ENCODE data around the gene SLC8A2.

DNA sequence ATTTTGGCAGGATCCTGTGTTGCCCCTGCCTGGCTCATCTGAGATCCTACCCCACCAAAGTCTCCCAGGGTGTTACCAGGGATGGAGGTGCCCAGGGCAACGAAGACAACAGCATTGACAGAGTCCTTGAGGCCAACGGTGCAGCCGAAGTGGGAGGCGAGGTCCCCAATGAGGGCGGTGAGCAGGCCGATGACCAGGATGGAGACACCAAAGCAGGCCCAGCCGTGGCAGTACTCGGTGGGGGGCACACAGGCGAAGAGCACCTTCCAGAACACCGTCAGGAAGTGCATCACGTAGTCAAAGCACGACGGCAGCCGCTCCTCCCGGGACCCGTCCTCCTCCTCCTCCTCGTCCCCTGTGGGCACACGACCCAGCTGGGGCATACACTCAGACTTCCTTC is 39.6 kb downstream of the SLC8A2 start:
- TF ChIP-seq, protein P1, sequence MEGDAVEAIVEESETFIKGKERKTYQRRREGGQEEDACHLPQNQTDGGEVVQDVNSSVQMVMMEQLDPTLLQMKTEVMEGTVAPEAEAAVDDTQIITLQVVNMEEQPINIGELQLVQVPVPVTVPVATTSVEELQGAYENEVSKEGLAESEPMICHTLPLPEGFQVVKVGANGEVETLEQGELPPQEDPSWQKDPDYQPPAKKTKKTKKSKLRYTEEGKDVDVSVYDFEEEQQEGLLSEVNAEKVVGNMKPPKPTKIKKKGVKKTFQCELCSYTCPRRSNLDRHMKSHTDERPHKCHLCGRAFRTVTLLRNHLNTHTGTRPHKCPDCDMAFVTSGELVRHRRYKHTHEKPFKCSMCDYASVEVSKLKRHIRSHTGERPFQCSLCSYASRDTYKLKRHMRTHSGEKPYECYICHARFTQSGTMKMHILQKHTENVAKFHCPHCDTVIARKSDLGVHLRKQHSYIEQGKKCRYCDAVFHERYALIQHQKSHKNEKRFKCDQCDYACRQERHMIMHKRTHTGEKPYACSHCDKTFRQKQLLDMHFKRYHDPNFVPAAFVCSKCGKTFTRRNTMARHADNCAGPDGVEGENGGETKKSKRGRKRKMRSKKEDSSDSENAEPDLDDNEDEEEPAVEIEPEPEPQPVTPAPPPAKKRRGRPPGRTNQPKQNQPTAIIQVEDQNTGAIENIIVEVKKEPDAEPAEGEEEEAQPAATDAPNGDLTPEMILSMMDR (optimal IDR thresholded peaks at IDR 0.05 in 1 of 3, IDR thresholded peaks at IDR 0.05 in 1 of 3, conservative IDR thresholded peaks at IDR 0.05 in 1 of 3; ENCODE audit: extremely low read depth in 1 of 3, insufficient read depth in 2 of 3, low read length in 3 of 3) = no peak
- no peak for TF ChIP-seq EZH2 (IDR thresholded peaks at IDR 0.05; ENCODE audit: low read length)
